ENCODE results near the gene EDARADD.
"Not testable (repeated sequence)": the region's sequence is repeated elsewhere in the genome, so short reads cannot be mapped to it uniquely, and the experiment has no call there.

The EDARADD gene

DNA sequence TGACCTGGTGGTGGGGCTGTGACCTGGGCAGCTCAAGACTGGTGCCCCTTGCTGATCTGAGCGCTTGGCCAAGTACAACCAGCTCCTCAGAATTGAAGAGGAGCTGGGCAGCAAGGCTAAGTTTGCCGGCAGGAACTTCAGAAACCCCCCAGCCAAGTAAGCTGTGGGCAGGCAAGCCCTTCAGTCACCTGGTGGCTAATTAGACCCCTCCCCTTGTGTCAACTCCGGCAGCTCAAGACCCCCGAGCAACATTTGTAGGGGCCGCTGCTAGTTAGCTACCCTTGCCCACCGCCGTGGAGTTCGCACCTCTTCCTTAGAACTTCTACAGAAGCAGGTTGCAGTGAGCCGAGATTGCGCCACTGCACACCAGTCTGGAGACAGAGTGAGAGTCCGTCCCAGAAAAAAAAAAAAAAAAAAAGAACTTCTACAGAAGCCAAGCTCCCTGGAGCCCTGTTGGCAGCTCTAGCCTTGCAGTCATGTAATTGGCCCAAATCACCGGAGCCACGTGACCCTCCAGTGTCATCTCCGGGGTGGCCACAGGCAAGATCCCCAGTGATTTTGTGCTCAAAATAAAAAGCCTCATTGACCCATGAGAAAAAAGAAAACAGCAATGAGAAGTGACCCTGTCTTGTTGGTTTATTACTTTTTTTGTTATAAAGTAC, 90.4 kb downstream of the EDARADD start:
- no peak for DNase-seq (ENCODE audit: extremely low read depth in 1 of 2, low read depth in 1 of 2)

GRCh38 chr1:236486356-236487002, 92.4 kb downstream of the EDARADD start:
- no peak for DNase-seq (ENCODE audit: extremely low read depth in 1 of 2, low read depth in 1 of 2)

- DNase-seq (ENCODE audit: extremely low read depth in 1 of 2, low read depth in 1 of 2) = not testable (repeated sequence)
Measured at GRCh38 chr1:236489161-236489560, 95.1 kb downstream of the EDARADD start.

DNA sequence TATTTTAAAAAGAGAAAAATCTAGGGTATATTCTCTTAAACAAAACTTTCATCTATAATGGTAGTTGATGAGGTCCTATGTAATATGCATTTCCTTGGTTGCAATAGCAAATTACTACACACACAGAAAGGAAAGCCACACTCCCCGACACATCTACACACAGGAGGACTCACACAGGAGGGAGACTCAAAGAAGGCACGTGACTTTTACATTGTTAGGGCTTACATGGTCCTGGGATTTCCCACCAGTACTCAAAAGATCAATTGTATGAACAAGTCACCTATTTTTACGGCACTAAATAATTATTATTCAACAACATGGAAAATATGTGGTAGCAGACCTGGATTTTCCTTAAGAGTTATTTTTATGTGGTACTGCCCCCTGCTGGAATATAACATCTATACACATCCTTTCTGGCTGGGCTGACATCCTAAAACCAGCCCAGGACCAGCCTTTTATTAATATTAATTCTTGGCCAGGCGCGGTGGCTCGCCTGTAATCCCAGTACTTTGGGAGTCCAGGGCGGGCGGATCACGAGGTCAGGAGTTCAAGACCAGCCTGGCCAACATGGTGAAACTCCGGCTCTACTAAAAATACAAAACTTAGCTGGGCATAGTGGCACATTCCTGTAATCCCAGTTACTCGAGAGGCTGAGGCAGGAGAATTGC, 95.8 kb downstream of the EDARADD start:
- DNase-seq (ENCODE audit: extremely low read depth in 1 of 2, low read depth in 1 of 2) = no peak

DNA sequence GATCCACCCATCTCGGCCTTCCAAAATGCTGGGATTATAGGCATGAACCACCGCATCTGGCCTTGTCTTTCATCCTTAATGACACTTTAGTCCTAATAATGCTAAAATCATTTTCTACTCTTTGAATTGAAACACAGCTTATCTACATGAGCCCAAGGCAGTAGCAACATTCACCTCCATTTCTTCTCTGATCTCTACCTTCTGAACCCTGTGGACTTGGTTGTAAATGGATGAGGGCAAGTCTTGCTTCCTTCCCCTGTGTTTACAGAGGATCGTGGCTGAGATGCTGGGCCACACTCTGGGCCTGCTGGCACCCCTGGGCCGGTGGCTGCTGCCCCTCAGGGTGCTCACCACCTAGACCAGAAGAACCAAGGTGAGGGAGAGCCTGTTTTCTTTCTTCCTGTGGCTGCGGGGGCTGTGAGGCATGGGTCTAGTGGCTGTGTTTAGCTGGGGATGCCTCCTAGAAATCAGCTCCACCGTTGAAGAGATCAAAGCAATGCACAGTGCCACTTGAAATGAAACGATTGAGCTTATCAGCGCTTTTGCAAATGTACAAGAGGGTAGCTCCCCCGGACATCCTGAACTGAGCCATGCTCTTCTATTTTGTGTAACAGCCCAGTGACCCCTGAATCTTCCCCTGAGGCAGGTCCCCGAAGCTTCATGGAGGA, 97.5 kb downstream of the EDARADD start:
- no peak for DNase-seq (ENCODE audit: extremely low read depth in 1 of 2, low read depth in 1 of 2)

DNA sequence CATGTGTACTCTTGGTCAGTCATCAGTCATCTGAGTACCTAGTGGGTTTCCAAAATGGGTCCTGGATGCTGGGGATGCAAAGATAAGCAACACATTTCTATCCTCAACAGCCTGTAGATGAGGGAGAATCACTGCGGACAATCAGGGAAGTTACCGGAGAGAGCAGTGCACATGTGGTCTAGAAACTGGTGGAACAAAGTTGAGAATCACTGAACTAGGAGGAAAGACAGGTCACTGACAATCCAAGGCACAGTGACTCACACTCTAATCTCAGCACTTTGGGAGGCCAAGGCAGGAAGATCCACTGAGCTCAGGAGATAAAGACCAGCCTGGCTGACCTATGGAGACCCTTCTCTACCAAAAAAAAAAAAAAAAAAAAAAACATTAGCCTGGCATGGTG, 98.3 kb downstream of the EDARADD start:
- DNase-seq (ENCODE audit: extremely low read depth in 1 of 2, low read depth in 1 of 2) = no peak

GRCh38 chr1:236494082-236494481, 100.0 kb downstream of the EDARADD start:
- no peak for DNase-seq (ENCODE audit: extremely low read depth in 1 of 2, low read depth in 1 of 2)

DNA sequence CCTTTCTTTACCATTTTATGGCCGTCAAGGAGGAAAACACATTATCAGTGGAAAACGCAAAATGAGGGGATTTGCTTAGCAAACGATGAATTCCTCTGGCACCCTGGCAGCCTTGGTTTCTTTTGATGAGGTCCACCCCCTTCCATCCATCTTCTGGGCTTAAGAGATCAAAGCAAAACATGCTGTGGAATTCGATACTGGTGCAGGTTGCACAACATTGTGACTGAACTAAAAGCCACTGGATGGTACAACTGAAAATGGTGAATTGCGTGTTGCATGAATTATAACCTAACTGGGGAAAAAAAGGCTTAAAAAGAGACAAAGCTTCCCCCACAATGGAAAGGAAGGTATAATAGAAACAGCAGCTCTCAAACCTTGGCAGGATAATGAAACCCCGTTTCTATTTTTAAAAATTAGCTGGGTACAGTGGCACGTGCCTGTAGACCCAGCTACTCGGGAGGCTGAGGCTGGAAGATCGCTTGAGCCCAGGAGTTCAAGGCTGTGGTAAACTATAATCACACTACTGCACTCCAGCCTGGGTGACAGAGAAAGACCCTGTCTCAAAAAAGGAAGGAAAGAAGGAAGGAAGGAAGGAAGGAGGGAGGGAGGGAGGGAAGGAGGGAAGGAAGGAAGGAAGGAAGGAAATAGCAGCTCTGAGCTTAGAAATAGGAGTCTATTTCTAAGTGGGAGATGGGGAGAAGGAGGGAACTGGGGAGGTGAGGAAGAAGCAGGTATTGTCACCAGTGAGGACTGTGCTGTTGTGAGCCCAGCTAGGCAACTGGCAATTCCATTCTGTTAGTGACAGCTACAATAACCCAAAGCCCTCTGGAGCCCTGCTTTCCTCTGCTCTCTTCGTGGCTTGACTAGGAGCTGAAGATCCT, 100.7 kb downstream of the EDARADD start:
- DNase-seq (ENCODE audit: extremely low read depth in 1 of 2, low read depth in 1 of 2) = no peak

DNA sequence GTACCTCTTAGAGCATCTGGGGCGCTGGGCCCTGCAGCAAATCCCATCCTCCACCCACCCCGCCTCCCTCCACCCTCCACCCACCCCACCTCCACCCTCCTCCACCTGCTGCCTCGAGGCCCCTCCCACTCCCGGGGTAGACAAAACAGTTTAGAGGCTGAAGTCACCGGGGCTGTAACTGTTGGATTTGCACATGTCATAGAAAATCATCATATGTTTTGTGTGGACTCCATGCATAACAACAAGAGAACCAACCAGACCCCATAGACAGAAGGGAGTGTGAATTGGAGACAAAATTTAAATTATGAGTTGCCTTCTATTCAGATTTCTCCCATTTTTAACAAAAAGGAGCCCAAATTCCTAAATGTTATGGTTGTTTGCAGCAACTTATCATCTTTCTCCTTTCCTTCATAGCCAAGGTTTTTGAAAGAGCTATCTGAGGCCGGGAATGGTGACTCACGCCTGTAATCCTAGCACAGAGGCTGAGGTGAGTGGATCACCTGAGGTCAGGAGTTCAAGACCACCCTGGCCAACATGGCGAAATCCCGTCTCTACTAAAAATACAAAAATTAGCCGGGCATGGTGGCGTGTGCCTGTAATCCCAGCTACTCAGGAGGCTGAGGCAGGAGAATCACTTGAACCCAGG, 101.5 kb downstream of the EDARADD start:
- no peak for DNase-seq (ENCODE audit: extremely low read depth in 1 of 2, low read depth in 1 of 2)

GRCh38 chr1:236497908-236498307, 103.8 kb downstream of the EDARADD start:
- no peak for DNase-seq (ENCODE audit: extremely low read depth in 1 of 2, low read depth in 1 of 2)

DNA sequence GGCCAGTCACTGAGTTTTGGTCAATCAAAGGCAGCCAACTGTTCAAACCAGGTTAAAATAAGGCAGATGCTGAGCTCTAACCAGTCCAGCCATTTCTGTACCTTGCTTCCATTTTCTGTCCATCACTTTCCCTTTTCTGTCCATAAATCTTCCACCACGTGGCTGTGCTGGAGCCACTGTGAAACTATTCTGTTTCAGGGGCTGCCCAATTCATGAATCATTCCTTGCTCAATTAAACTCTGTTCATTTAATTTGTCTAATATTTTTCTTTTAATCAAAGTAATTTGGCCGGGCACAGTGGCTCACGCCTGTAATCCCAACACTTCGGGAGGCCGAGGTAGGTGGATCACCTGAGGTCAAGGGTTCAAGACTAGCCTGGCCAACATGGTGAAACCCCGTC, 107.0 kb downstream of the EDARADD start:
- no peak for DNase-seq (ENCODE audit: extremely low read depth in 1 of 2, low read depth in 1 of 2)

- no peak for DNase-seq (ENCODE audit: extremely low read depth in 1 of 2, low read depth in 1 of 2)
Measured at GRCh38 chr1:236502579-236502971, 108.5 kb downstream of the EDARADD start.

DNA sequence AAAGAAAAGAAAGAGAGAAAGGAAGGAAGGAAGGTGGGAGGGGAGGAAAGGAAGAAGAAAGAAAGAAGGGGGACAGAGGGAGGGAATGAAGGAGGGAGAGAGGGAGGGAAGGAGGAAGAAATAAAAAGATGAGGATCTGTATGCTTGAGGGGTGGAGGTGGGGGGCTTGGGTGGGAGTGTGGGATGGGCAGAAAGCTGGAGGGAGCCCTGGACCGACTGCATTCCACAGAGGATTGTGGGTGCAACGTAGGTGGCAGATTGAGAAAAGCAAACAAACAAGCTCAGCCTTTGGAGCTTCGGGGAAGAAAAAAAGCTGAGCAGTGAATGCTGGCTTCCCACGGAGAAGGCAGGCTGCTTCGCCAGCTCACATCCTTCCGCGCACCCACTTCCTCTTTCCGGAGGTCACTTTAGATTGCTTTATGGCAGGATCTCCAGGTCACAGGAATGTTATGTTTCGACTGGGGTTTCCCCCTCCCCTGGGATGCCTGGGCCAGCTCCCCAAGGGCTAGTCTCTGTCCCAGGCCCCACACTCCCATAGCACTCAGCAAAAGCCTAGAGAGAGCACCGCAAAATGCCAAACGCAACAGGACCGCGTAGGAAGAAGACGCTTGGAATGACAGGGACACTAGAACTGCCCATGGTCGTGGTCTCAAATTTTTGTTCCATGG, 109.0 kb downstream of the EDARADD start:
- no peak for DNase-seq (ENCODE audit: extremely low read depth in 1 of 2, low read depth in 1 of 2)

GRCh38 chr1:236504338-236504737, 110.3 kb downstream of the EDARADD start:
- not testable (repeated sequence) for DNase-seq (ENCODE audit: extremely low read depth in 1 of 2, low read depth in 1 of 2)

GRCh38 chr1:236507022-236507700, 113.1 kb downstream of the EDARADD start:
- DNase-seq (ENCODE audit: extremely low read depth in 1 of 2, low read depth in 1 of 2) = no peak

- no peak for DNase-seq (ENCODE audit: extremely low read depth in 1 of 2, low read depth in 1 of 2)
Measured at GRCh38 chr1:236508593-236509027, 114.5 kb downstream of the EDARADD start.

- DNase-seq (ENCODE audit: extremely low read depth in 1 of 2, low read depth in 1 of 2) = no peak
Measured at GRCh38 chr1:236509203-236509602, 115.1 kb downstream of the EDARADD start.

DNA sequence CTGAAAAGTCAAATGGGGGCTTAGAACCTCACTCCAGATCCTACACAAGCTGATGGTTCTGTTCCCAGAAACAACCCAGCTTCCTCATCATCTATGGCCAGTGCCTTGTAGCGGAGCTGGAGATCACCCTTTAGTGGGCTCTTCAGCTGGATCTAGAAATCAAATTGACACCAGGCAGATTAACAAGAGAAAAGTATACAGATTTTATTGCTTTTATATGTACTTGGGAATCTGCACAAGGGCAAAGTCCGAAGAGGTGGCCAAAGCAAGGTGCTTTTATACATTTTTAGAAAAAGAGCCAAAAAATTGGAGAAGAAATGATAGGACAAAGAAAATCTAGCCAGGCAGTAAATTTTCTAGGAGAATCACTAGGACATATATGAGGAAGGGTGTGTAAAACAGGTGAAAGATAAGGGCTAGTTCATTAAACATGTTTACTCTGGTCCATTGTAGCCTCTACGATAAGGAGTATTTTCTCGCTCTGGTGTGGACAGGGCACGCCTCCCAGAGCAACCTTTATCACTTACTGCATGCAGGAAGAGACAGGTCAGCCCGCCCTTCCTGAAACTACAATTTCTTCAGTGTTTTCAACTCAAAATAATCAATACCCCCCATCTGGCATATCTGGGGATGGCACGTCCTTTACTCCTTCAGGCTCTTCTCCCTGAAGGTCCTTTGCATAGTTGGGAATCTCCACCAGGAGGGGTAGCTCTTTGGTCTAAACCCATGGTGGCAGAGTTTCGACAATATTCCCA, 115.7 kb downstream of the EDARADD start:
- DNase-seq (ENCODE audit: extremely low read depth in 1 of 2, low read depth in 1 of 2) = no peak
